HepG2 (cell line): ENCODE measurements around the gene PAXX. TPM values are rescaled to one million over a fixed set of nuclear protein-coding genes. Genes with fewer than 3 reads are reported as not detected.

Experiments
- ATAC-seq: fragments of 200-7000 bp; cut with Tn5 transposase; 3 replicates; pipeline ENCODE4 v1.9.1; 2020; ENCODE audit warnings: mild to moderate bottlenecking, moderate library complexity
- BruUV-seq: library from RNA; stranded (reverse); fragments of 400-500 nt; replicated peaks from 2 replicates; lab custom pipeline; 2021; lab: Mats Ljungman, UMichigan
- CTCF ChIA-PET: fragments of 300-600 bp; formaldehyde crosslinking; extraction: SDS; loops from one replicate; lab custom pipeline; 2021; ENCODE audit warnings: low total read pairs, inconsistent platforms, low intra/inter-chr PET ratio; lab: Yijun Ruan, JAX
- POLR2A ChIA-PET: fragments of 350-600 bp; sonication (Branson Sonifier 250); formaldehyde crosslinking; loops from one replicate; lab custom pipeline; 2020; ENCODE audit warnings: antibody characterized with exemption, inconsistent platforms; lab: Yijun Ruan, JAX
- DNase-seq: peaks from one replicate; pipeline ENCODE4 v3.0.0-alpha.2; 2015; ENCODE audit warnings: low spot score
- FAIRE-seq: peaks from 3 replicates; lab custom pipeline; 2011; peaks lifted over from hg19 to GRCh38; lab: Jason Lieb, UNC
- H2AFZ ChIP-seq: one replicate; pipeline ENCODE4 v1.6.1; 2011; ENCODE audit warnings: low read length, inconsistent platforms
- H3K27ac ChIP-seq: fragments of 300-600 bp; 3 replicates; pipeline ENCODE4 v1.8.0; 2011; ENCODE audit warnings: mixed run types, mild to moderate bottlenecking, mixed read lengths, low read length, inconsistent platforms; ENCODE audit not compliant: insufficient read depth; ENCODE audit errors: extremely low read length
- H3K27me3 ChIP-seq, 2 experiments: fragments of 200-600 bp in 1 of 2; 2 replicates in 1 of 2; 3 replicates in 1 of 2; pipeline versions ENCODE4 v1.6.0 to v1.8.0; 2011; ENCODE audit warnings: low read length in 2 of 2, mild to moderate bottlenecking in 2 of 2, moderate library complexity in 2 of 2, inconsistent platforms in 1 of 2; ENCODE audit not compliant: insufficient read depth in 2 of 2, control insufficient read depth in 1 of 2
- H3K36me3 ChIP-seq, 2 experiments: fragments of 200-600 bp in 1 of 2; replicated peaks in 1 of 2; 2 replicates in 1 of 2; 3 replicates in 1 of 2; pipeline versions ENCODE4 v1.5.1 to v1.8.0; 2011; ENCODE audit warnings: low read length in 2 of 2, inconsistent platforms in 1 of 2; ENCODE audit not compliant: insufficient read depth in 2 of 2, control insufficient read depth in 1 of 2
- H3K4me1 ChIP-seq: 2 replicates; pipeline ENCODE4 v1.5.1; 2012; ENCODE audit warnings: low read length, inconsistent platforms; ENCODE audit not compliant: insufficient read depth
- H3K4me2 ChIP-seq: 2 replicates; pipeline ENCODE4 v1.6.0; 2011; ENCODE audit warnings: low read depth, low read length, inconsistent platforms
- H3K4me3 ChIP-seq, 3 experiments: fragments of 200-600 bp in 1 of 3; sonication (generic), shearing (Covaris generic) in 1 of 3; replicated peaks in 1 of 3; 2 replicates each; pipeline ENCODE4 v1.5.1; 2011 to 2016; ENCODE audit warnings: low read length in 3 of 3, inconsistent platforms in 2 of 3, low read depth in 2 of 3, mild to moderate bottlenecking in 2 of 3, control low read depth in 1 of 3, mixed read lengths in 1 of 3; ENCODE audit not compliant: insufficient read depth in 1 of 3
- H3K79me2 ChIP-seq: one replicate; pipeline ENCODE4 v1.6.1; 2011; ENCODE audit warnings: low read length, inconsistent platforms; ENCODE audit not compliant: insufficient read depth
- H3K9ac ChIP-seq: 2 replicates; pipeline ENCODE4 v1.6.0; 2011; ENCODE audit warnings: mild to moderate bottlenecking, low read depth, low read length, inconsistent platforms; ENCODE audit not compliant: insufficient read depth
- H3K9me3 ChIP-seq: 2 replicates; pipeline ENCODE4 v1.5.1; 2012; ENCODE audit warnings: mild to moderate bottlenecking, low read length
- H4K20me1 ChIP-seq: 2 replicates; pipeline ENCODE4 v1.6.0; 2011; ENCODE audit warnings: inconsistent platforms, mild to moderate bottlenecking, low read length, moderate library complexity; ENCODE audit not compliant: insufficient read depth
- STAG1 ChIP-seq: sonication (generic); formaldehyde crosslinking; IDR thresholded peaks from 2 replicates; pipeline ENCODE4 v1.4.0; 2020; ENCODE audit warnings: missing genetic modification reagents
- TEAD3 ChIP-seq: optimal IDR thresholded peaks from 2 replicates; pipeline ENCODE3; 2016; ENCODE audit warnings: borderline replicate concordance
- ZMYM2 ChIP-seq: sonication (generic); formaldehyde crosslinking; IDR thresholded peaks from 2 replicates; pipeline ENCODE4 v1.8.0; 2022; ENCODE audit warnings: mild to moderate bottlenecking, missing genetic modification reagents
- ZNF460 ChIP-seq: sonication (generic); formaldehyde crosslinking; IDR thresholded peaks from 2 replicates; pipeline ENCODE4 v1.5.1; 2020; ENCODE audit warnings: missing genetic modification reagents, mild to moderate bottlenecking, borderline replicate concordance
- ZNF563 ChIP-seq: sonication (generic); formaldehyde crosslinking; IDR thresholded peaks from 2 replicates; pipeline ENCODE4 v1.8.0; 2022; ENCODE audit warnings: mild to moderate bottlenecking, moderate library complexity, missing genetic modification reagents
- ZNF770 ChIP-seq: sonication (generic); formaldehyde crosslinking; IDR thresholded peaks from 2 replicates; pipeline ENCODE4 v1.5.0; 2020; ENCODE audit warnings: mild to moderate bottlenecking, missing genetic modification reagents
- WGBS: methylation state at CpG from one replicate; pipeline ENCODE4 v1.1.6; 2017; ENCODE audit warnings: low lambda C conversion rate; 5-methylcytosine and 5-hydroxymethylcytosine counted together
- in situ Hi-C: cut with HindIII; loops from 2 replicates; pipeline ENCODE4 v1.10.0; 2017; ENCODE audit warnings: low pct_unique_long_range_greater_than_20kb; ENCODE audit not compliant: extremely low pct_ligation_motif_present
- intact Hi-C: fragments of 100-400 bp; cut with micrococcal nuclease; formaldehyde crosslinking; loops from one replicate; pipeline ENCODE4 v1.10.0; 2022; ENCODE audit not compliant: unreplicated experiment
- polyA plus RNA-seq, 8 experiments: library from polyadenylated mRNA; depleted of rRNA in 3 of 8; stranded (reverse) in 7 of 8; unstranded in 1 of 8; fragments of >200 nt; fragmentation: Illumina TruSeq in 4 of 8; extraction: Trizol in 4 of 8; gene quantifications; 2 replicates each; pipeline versions ENCODE4 v1.2.1 to v1.2.3, GENCODE V29; 2011 to 2016; ENCODE audit warnings: low read depth in 4 of 8, missing spikeins in 1 of 8, mixed read lengths in 1 of 8; ENCODE audit not compliant: insufficient read depth in 1 of 8
- total RNA-seq, 5 experiments: library from RNA; depleted of rRNA; stranded (reverse); fragments of >200 nt; fragmentation: Illumina TruSeq; extraction: Trizol; gene quantifications; 2 replicates each; pipeline ENCODE4 v1.2.3, GENCODE V29; 2016; ENCODE audit warnings: low read depth in 1 of 5
- TF ChIP-seq, protein P1 (sequence below): sonication (generic); formaldehyde crosslinking; IDR thresholded peaks from 2 replicates; pipeline ENCODE4 v1.5.0; 2020; ENCODE audit warnings: mild to moderate bottlenecking, missing genetic modification reagents, moderate library complexity

The PAXX gene
- total and polyA plus RNA-seq, 2 of the 13 experiments (the other 11 are each of a cell fraction or from before 2014, with no cell fraction given) = 14.0 to 31.9 TPM

- peak overlapping the region; percentile 99; the same call in 1 of the 2 replicates for H3K4me2 ChIP-seq
- intact Hi-C loops (no loop called here), in situ Hi-C loops (no loop called here)
- TF ChIP-seq ZMYM2 (CRISPR knock-in tag) = no peak
- TF ChIP-seq STAG1 = peak; percentile 14; the same call in 1 of the 2 replicates
- TF ChIP-seq, protein P1, sequence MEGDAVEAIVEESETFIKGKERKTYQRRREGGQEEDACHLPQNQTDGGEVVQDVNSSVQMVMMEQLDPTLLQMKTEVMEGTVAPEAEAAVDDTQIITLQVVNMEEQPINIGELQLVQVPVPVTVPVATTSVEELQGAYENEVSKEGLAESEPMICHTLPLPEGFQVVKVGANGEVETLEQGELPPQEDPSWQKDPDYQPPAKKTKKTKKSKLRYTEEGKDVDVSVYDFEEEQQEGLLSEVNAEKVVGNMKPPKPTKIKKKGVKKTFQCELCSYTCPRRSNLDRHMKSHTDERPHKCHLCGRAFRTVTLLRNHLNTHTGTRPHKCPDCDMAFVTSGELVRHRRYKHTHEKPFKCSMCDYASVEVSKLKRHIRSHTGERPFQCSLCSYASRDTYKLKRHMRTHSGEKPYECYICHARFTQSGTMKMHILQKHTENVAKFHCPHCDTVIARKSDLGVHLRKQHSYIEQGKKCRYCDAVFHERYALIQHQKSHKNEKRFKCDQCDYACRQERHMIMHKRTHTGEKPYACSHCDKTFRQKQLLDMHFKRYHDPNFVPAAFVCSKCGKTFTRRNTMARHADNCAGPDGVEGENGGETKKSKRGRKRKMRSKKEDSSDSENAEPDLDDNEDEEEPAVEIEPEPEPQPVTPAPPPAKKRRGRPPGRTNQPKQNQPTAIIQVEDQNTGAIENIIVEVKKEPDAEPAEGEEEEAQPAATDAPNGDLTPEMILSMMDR (CRISPR knock-in tag) = peak; percentile 21; the same call in 1 of the 2 replicates
- 86% methylated on average over 18 of the region's 18 CpGs for WGBS
- H3K4me3 ChIP-seq = 0 out of 6 replicates have a peak overlapping the region, but pooled peaks of 1 of the 3 experiments have one; percentile 75
- ChIA-PET POLR2A (no interaction called here), CTCF (no interaction called here)
- H3K4me1 ChIP-seq = peaks cover 72% of the 10 kb centered on the region
- no peak overlapping the region for H3K27ac ChIP-seq
- no peaks in the 10 kb centered on the region for H3K9me3 ChIP-seq
- H3K79me2 ChIP-seq = peaks cover 4% of the 10 kb centered on the region
- FAIRE-seq = no peak
- no peak for ATAC-seq
- H3K36me3 ChIP-seq = no peaks in the 10 kb centered on the region
- H4K20me1 ChIP-seq = no peaks in the 10 kb centered on the region
- H3K27me3 ChIP-seq = no peaks in the 10 kb centered on the region
- BruUV-seq = no TSS peak
- no peak overlapping the region for H2AFZ ChIP-seq
- no peak for DNase-seq
- peak overlapping the region; percentile 56; the same call in 1 of the 2 replicates for H3K9ac ChIP-seq
These were observed 5.6 kb downstream of the PAXX start for GRCh38 chr9:136997830-136998234.

- no peak overlapping the region for H3K9ac ChIP-seq
- TF ChIP-seq ZNF563 (CRISPR knock-in tag) (no peak), ZNF770 (CRISPR knock-in tag) (peak; percentile 26; the same call in 1 of the 2 replicates), ZNF460 (no peak), TEAD3 (CRISPR knock-in tag) (peak; percentile 49)
- FAIRE-seq = no peak
- H3K9me3 ChIP-seq = peaks cover 4% of the 10 kb centered on the region; the same call in 1 of the 2 replicates
- no peaks in the 10 kb centered on the region for H3K79me2 ChIP-seq
- ChIA-PET CTCF (no interaction called here), POLR2A (interaction anchor here (0.7 to 3.5 kb wide), 3 partner anchors 8 to 212 kb away, joined by 4 to 22 read pairs (median 4); partner anchors contain the start of gene PAXX)
- H3K27ac ChIP-seq = no peak overlapping the region
- H2AFZ ChIP-seq = peak overlapping the region; percentile 80
- H3K4me3 ChIP-seq = peak overlapping the region; percentile 24 to 52 (median 28); a peak in 2 of 6 replicates
- intact Hi-C loops = no loop called here
- no peaks in the 10 kb centered on the region for H3K27me3 ChIP-seq
- no peak for ATAC-seq
- no peak for DNase-seq
- 24% methylated on average over 10 of the region's 10 CpGs for WGBS
- H3K36me3 ChIP-seq = no peaks in the 10 kb centered on the region
- in situ Hi-C loops = no loop called here
- no TSS peak for BruUV-seq
- H3K4me2 ChIP-seq = peak overlapping the region; percentile 54
- peaks cover 61% of the 10 kb centered on the region for H3K4me1 ChIP-seq
- no peaks in the 10 kb centered on the region for H4K20me1 ChIP-seq
These were observed 8.1 kb downstream of the PAXX start for GRCh38 chr9:137000177-137000930.
